Stimulated activated CD4-positive, alpha-beta T cell treated with anti-CD3 and anti-CD28 coated beads, Interleukin-2, amount 100 ng/mL, for 48 hours (primary cell): ENCODE measurements around the gene GRHL3.
A peak's percentile ranks its signal among the peaks of the same experiment; 100 is the strongest.

Experiments
- DNase-seq, 2 donors: peaks; one replicate each; pipeline ENCODE4 v3.0.0-alpha.2; 2020

GRHL3 gene

GRCh38 chr1:24318615-24319311 is 394 bp upstream of the GRHL3 start:
- no peak for DNase-seq

GRCh38 chr1:24319962-24320361 is 805 bp downstream of the GRHL3 start:
- no peak for DNase-seq

DNA sequence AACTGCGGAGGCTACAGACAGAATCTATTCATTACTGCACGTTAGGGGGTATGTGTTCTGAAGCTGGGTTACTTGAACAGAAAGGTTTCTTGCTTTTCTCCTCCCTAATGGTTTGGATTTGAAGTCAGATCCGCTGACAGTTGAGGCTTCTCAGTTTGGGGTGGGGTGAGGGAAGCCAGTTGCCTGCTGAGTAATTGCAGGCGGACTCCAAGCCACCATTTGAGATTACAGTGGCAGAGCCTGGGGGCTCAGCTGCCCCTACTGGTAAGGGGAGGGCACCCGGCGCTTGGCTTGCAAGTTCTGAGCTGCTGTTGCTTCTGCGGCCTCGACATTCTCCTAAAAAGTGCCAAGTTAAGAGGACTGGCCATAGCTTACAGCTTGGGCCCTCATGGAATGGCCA is 2.0 kb downstream of the GRHL3 start:
- no peak for DNase-seq

- DNase-seq: peak; percentile 66 to 72
Measured at GRCh38 chr1:24321697-24322469, 2.7 kb downstream of the GRHL3 start.

DNA sequence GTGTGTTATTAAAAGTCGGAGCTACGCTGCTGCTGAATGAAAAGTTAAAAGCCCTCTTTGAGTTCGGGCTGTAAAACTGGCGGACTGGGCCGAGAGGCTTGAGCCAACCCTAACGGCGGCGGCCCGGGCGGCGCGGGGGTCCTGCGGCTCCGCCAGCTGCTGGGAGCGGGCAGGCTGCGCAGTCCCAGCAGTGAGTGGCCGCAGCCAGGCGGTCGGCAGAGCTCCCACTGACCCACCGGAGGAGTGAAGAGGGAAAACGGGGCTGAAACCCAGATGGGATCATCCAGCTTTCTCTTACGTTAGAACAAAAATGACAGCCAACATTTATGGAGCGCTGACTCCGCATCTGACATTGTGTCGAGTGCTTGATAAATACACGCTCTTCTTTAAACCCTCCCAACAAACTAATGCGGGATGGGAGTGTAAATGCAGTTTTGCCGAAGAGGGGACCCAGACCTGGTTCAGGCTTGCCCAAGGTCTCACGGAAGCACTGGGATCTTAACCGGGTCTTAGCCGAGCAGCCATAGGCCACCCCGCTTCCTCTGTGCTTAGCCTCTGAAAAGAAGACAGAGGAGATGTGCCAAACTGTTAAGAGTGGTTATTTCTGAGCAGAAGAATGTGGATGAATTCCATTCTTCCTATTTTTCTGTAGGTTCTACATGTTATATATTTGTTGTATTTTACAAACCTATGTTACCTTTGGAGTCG is 3.5 kb downstream of the GRHL3 start:
- no peak for DNase-seq

- no peak for DNase-seq
Measured at GRCh38 chr1:24323281-24323680, 4.1 kb downstream of the GRHL3 start.

DNA sequence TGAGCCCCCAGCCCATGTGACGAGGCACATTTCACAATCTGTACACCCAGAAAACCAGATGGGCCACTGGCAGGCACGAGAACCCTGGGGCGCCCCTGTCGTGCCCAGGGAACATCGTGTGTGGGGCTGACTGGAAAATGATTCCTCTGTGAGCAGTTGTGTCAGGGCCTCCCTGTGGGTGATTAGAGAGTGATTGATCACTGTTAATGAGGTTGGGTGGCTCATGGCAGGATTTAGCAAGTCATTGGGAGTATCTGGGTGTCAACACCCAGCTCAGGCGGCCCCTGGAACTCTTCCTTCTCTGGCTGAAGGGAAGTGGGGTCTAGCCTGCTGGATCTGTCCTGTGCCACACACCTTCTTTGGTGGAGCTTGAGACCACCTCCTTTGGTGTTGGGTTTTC is 5.7 kb downstream of the GRHL3 start:
- DNase-seq: no peak

DNA sequence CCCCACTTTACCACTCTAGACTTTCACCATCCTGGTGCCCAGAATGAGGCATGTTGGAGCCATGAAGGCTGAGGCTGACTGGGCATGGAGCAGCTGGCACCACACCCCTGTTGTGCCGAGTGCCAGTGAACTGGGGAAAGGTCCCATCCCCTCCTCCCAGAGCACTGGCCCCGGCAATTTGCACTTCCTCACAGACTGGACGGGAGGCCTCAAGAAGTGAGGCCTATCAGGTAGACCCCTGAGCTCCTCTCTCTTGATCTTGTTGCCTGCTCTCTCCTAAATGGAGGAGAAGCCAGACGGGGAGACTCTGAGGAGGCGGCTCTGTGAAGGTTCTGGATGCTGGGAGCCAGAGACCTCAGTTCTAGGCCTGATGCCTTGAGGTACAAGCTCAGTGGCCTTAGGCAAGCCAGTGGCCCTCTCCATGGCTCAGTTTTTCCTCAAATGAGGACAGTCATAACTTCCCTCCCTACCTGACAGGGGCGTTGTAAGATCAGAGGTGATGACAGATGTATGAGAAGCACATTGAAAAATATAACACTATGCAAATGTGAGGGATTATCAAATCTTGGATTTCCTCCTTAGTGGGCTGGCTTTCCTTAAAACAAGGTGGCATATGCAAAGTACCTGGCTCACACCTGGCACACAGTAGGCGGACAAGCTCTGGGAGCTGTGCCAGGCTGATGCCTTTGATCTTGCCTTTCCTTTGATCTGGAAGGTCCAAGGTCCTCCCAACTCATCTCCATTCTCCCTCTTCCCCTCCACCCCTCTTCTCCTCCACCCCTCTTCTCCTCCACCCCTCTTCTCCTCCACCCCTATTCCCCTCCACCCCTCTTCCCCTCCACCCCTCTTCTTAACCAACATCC is 6.7 kb downstream of the GRHL3 start:
- DNase-seq: no peak

- no peak for DNase-seq
Measured at GRCh38 chr1:24327486-24327885, 8.3 kb downstream of the GRHL3 start.

- DNase-seq: no peak
Measured at GRCh38 chr1:24327891-24328290, 8.7 kb downstream of the GRHL3 start.

DNA sequence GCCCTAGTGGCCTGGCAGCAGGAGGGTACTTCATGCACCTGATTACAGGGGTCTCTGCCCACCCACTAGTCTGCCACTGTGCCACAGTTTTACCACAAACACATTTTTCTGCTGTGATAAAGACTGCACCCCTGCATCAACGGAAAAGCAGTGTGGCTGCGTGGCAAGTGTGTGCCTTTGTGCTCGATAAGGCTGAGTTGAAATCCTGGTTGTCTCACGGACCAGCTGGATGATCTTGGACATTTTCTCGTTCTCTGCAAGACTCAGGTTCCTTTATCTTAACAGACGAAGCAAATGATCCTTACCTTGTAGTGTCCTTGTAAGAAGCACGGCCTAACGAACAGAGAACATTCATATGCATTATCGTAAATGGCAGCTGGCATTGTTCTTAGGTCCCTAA is 10.2 kb downstream of the GRHL3 start:
- no peak for DNase-seq

GRCh38 chr1:24329797-24330543 is 10.8 kb downstream of the GRHL3 start:
- DNase-seq: no peak

DNA sequence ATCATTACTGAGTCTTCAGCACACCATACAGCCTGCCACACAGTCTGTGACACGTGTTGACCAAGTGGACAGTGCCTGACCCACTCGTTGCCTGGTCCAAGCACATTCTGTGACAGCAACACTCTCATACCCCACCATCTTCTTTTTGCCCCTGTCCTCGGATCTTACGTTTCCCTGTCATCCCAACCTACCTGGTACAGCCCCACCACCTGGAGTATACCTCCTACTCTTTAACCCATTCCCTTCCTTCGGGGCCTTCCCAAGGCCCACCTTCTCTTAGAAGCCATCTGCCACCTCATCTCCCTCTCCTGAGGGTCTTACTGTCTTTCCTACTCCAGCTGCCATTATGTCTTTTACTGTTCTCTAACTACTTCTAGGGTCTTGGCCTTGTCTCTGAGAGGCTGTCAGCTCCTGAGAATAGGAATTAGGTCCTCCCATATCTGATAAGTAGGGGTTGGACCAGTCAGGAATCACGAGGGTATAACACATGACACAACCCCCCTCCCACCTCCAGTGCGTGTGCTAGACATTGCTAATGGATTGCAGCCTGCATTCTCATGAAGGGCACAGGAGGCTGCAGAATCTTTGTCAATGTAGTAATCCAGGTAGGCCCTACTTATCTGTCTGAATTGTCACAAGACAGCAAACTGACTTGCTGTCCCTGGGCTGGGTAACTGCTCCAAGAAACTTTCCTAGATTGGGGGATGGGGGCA is 13.0 kb downstream of the GRHL3 start:
- no peak for DNase-seq

DNA sequence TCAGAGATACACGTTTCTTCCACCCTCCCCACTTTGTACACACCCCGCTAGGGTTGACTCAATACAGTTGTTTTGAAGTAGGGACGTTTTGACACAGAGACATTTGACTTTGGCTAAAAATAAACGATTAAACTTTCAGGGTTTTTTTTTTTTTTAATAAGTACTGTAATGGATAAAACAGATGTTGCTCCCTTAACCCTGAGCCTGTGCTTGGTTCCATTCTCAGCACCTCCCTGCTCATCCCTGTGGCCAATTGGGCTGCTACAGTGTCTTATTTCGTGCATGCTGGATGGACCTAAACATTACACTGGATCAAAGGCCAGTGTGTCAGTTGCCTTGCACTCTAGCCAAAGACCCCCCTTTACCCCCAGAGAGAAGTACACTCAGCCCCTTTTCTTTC is 16.9 kb downstream of the GRHL3 start:
- DNase-seq: no peak

GRCh38 chr1:24337455-24337854 is 18.3 kb downstream of the GRHL3 start:
- DNase-seq: no peak

GRCh38 chr1:24338447-24338846 is 19.3 kb downstream of the GRHL3 start:
- no peak for DNase-seq

- DNase-seq: no peak
Measured at GRCh38 chr1:24339996-24340395, 20.8 kb downstream of the GRHL3 start.

DNA sequence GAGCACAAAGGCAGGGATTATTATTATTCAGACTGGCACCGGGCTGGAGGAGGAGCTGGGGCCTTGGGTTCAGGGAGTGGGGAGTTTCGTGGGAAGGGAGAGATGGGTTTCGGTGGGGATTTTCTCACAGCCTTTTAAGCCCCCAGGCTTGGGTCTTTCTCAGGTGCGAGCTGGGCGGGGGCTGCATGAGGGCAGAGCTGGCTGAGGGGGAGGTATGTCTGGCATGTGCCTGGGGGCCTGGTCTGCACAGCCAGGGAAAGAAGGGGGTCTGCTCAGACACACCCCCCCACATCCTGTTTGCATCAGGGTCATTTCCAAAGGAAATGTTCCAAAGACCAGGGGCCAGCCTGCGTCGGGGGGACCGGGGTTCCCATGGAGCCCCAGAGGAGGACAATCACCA is 21.6 kb downstream of the GRHL3 start:
- no peak for DNase-seq

DNA sequence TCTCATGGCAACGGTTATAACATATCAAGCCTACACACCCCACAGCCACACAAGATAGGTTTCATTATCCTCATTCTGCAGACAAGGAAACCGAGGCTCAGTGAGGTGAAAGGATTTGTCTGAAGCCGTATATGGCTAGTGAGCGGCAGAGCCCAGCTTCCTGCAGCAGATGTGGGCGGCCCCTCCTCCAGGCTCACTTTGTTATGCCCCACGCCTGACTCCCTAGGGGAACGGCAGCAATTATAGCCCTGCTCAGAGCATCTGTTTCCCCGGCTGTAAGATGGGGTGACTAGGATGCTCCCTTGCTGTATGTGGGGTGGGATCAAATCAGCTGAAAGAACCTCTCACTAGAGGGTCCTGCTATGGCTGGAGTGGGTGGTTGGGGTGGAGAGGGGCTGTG is 22.1 kb downstream of the GRHL3 start:
- no peak for DNase-seq

DNA sequence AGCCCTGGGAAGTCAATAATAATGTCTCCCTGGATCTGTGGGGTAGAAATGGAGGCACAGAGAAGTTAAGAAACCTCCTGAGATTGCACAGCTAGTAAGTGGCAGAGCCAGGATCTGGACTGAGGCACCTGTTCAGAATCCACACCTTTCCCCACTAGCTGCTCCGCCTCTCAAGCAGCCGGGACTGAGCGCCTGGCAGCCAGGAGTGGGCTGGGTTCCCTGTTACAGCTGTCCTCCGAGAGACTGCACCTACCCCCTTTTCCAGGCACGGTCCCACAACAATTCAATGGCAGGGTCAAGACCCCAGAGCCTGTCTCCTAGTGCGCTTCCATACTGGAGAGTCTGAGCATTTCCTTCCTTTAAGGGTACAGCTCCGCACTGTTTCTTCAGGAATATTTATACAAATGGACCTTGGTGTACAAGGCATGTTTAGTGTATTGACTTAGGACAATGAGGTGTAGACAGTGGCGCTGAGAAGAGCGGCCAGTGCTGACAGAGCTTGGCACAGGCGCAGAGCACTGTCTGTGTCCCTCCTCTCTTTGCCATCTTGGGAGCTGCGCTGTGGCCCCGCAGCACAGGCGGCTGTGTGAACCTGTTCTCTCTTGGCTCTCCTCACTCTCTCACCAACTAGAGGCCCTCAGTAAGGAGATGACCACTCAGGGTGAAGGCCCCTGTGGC is 24.4 kb downstream of the GRHL3 start:
- DNase-seq: no peak
